Heart left ventricle (tissue), 13 donors: Measurements from ENCODE around the gene VPS13C.

Experiments used
- POLR2A ChIP-seq, 2 donors: fragments of 450-650 bp; IDR thresholded peaks; one replicate each; pipeline ENCODE4 v1.6.1; 2017; ENCODE audit warnings: antibody characterized with exemption in 2 of 2, mild to moderate bottlenecking in 2 of 2, moderate library complexity in 2 of 2
- TF ChIP-seq, protein P1 (sequence below), 12 donors: fragments of 200-600 bp; sonication (generic) in 4 of 12; IDR thresholded peaks; one replicate each; pipeline versions ENCODE4 v1.5.0 to v1.8.0; 2018 to 2022; ENCODE audit warnings: antibody characterized with exemption in 12 of 12, mild to moderate bottlenecking in 5 of 12
- donor health status: ischemic (EF 13 %, LVEDD 7.1; RV severe dilation, severe dysfunction).
- donor health status: DM: no; HTN: yes; CAD: no.
- donor health status: DM: no; HTN: no; CAD: no.
- donor health status: ischemic (EF 25% LVEDD 6.9; RV normal size, moderate dysfunction).
- donor health status: ischemic (EF 25% LVEDD 5.7; RV mildly dilated, moderate dysfunction).
- donor health status: ischemic (EF 35%, LVEDD 5.7; RV mildly dilated, moderate dysfunction).
- donor health status: nonischemic (EF 11% LVEDD 7.7; RV severe dilation, severe dysfunction).
- donor health status: DM: yes; HTN: yes; CAD: no.
- donor health status: PGD.
- donor health status: ischemic (EF 29% LVEDD 5.4; RV normal size, mild dysfunction).
- donor health status: nonischemic (EF 23%, LVEDD 6.1; RV moderate dilation, normal function).

DNA sequence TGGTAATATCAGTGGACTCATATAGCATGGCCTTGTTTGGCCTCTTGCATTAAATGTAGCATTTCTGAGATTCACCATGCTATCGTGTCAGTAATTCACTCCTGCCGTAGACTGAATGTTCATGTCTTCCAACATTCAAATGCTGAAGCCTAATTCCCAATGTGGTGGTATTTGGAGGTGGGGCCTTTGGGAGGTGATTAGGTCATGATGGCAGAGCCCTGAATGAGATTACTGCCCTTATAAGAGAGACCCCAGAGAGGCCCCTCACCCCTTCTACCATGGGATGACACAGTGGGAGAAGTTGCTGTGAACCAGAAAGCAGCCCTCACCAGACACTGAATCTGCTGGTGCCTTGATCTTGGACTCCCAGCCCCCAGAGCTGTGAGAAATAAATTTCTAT is 241.4 kb downstream of the VPS13C start:
- TF ChIP-seq, protein P1, sequence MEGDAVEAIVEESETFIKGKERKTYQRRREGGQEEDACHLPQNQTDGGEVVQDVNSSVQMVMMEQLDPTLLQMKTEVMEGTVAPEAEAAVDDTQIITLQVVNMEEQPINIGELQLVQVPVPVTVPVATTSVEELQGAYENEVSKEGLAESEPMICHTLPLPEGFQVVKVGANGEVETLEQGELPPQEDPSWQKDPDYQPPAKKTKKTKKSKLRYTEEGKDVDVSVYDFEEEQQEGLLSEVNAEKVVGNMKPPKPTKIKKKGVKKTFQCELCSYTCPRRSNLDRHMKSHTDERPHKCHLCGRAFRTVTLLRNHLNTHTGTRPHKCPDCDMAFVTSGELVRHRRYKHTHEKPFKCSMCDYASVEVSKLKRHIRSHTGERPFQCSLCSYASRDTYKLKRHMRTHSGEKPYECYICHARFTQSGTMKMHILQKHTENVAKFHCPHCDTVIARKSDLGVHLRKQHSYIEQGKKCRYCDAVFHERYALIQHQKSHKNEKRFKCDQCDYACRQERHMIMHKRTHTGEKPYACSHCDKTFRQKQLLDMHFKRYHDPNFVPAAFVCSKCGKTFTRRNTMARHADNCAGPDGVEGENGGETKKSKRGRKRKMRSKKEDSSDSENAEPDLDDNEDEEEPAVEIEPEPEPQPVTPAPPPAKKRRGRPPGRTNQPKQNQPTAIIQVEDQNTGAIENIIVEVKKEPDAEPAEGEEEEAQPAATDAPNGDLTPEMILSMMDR (IDR thresholded peaks at IDR 0.05) = no peak
- TF ChIP-seq POLR2A (IDR thresholded peaks at IDR 0.05) = no peak
